Measurements from ENCODE around the gene CRISP3.

GRCh38 chr6:49782725-49783124 is 38.5 kb upstream of the CRISP3 start:
- TF ChIP-seq CTCF (IDR thresholded peaks at IDR 0.05) (no peak), POLR2A (IDR thresholded peaks at IDR 0.05) (no peak), EP300 (IDR thresholded peaks at IDR 0.05) (no peak), POLR2AphosphoS5 (IDR thresholded peaks at IDR 0.05) (no peak)
